CD4-positive, alpha-beta T cell (primary cell): ENCODE data around the gene PLGRKT. TPM values are rescaled to one million over a fixed set of nuclear protein-coding genes. Genes with fewer than 3 reads are reported as not detected.
"Not testable (repeated sequence)": the region's sequence is repeated elsewhere in the genome, so short reads cannot be mapped to it uniquely, and the experiment has no call there.

ENCODE experiments used
- ATAC-seq: fragments of 200-7000 bp; cut with Tn5 transposase; one replicate; pipeline ENCODE4 v1.10.0; 2022; ENCODE audit warnings: mild to moderate bottlenecking; ENCODE audit not compliant: poor library complexity
- CTCF ChIA-PET: fragments of 350-600 bp; sonication (Branson Sonifier 250); formaldehyde crosslinking; loops from one replicate; lab custom pipeline; 2021; ENCODE audit warnings: antibody characterized with exemption, inconsistent platforms; lab: Charles Lee
- POLR2A ChIA-PET: fragments of 350-600 bp; sonication (Branson Sonifier 250); formaldehyde crosslinking; loops from one replicate; lab custom pipeline; 2021; ENCODE audit warnings: antibody characterized with exemption, inconsistent platforms; lab: Charles Lee
- DNase-seq, 14 experiments: peaks; one replicate each; pipeline ENCODE4 v3.0.0-alpha.2; 2013 to 2020; ENCODE audit warnings: mixed read lengths in 2 of 14
- H3K27ac ChIP-seq, 2 donors: one replicate each; pipeline versions ENCODE4 v1.5.1 to v1.7.0; 2013; ENCODE audit warnings: low read length in 2 of 2, low read depth in 1 of 2, mild to moderate bottlenecking in 1 of 2
- H3K27me3 ChIP-seq, 2 experiments: 1 replicate in 1 of 2; 2 replicates in 1 of 2; pipeline versions ENCODE4 v1.6.1 to v1.7.0; 2013; ENCODE audit warnings: low read length in 2 of 2, control low read depth in 1 of 2, mild to moderate bottlenecking in 1 of 2, moderate library complexity in 1 of 2; ENCODE audit not compliant: insufficient read depth in 2 of 2, control insufficient read depth in 1 of 2
- H3K36me3 ChIP-seq: one replicate; pipeline ENCODE4 v1.6.1; 2013; ENCODE audit warnings: low read length, control low read depth; ENCODE audit not compliant: insufficient read depth
- H3K4me1 ChIP-seq: one replicate; pipeline ENCODE4 v1.6.1; 2013; ENCODE audit warnings: low read length, control low read depth; ENCODE audit not compliant: insufficient read depth
- H3K4me3 ChIP-seq: one replicate; pipeline ENCODE4 v1.5.1; 2013; ENCODE audit warnings: mild to moderate bottlenecking, low read length, moderate library complexity
- H3K9me3 ChIP-seq, 2 experiments: 1 replicate in 1 of 2; 2 replicates in 1 of 2; pipeline versions ENCODE4 v1.6.1 to v1.7.0; 2013; ENCODE audit warnings: low read length in 2 of 2, mild to moderate bottlenecking in 2 of 2, control low read depth in 1 of 2, moderate library complexity in 1 of 2; ENCODE audit not compliant: control insufficient read depth in 1 of 2, insufficient read depth in 1 of 2
- H3K27ac Mint-ChIP-seq: one replicate; pipeline ENCODE4 v1.8.0; 2020; ENCODE audit warnings: mixed read lengths
- H3K27me3 Mint-ChIP-seq: one replicate; pipeline ENCODE4 v1.8.0; 2021; ENCODE audit warnings: mixed read lengths
- H3K36me3 Mint-ChIP-seq: one replicate; pipeline ENCODE4 v1.8.0; 2021; ENCODE audit warnings: low read depth, mixed read lengths
- H3K4me1 Mint-ChIP-seq: one replicate; pipeline ENCODE4 v1.8.0; 2021; ENCODE audit warnings: low read depth, mixed read lengths
- H3K4me3 Mint-ChIP-seq: one replicate; pipeline ENCODE4 v1.8.0; 2020; ENCODE audit warnings: mild to moderate bottlenecking, mixed read lengths
- H3K9me3 Mint-ChIP-seq: one replicate; pipeline ENCODE4 v1.8.0; 2020; ENCODE audit warnings: mixed read lengths
- intact Hi-C, 2 experiments: fragments of 100-400 bp; cut with DNase I in 1 of 2; cut with micrococcal nuclease in 1 of 2; formaldehyde crosslinking; loops; one replicate each; pipeline versions ENCODE4 v1.15.1 to v1.9.0; 2023 to 2025; cut with DNase I, micrococcal nuclease
- total RNA-seq, 174 experiments: library from RNA in 2 of 174; stranded (reverse) in 2 of 174; gene quantifications; one replicate each; pipeline ENCODE4 v1.2.3 and lab custom pipeline; 2021 to 2026
- TF ChIP-seq, protein P1 (sequence below): fragments of 200-600 bp; IDR thresholded peaks from one replicate; pipeline ENCODE4 v1.8.0; 2022; ENCODE audit warnings: antibody characterized with exemption, mild to moderate bottlenecking

Gene PLGRKT
- total RNA-seq, 2 experiments from 2014 or later, result 13.8 to 15.6 TPM

DNA sequence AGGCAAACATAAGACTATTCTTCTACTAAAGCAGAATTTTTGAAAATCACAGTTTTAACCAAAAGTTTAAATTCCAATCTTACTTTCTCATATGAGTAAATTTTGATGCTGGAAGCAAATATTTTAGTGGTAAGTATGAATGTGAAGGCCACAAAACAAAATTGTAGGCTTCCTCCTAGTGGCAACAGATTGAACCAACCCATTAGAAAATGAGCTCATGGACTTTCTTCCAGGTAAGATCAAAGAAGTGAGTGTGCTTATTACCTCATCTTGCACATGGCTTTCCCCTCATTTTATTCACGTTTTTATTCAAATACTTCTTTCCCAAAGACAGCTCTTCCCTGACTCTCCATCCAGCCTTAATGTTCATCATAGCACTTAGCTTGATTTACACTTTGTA, 116.7 kb downstream of the PLGRKT start:
- DNase-seq (peak in 3 of 14 experiments; percentile 19 to 35 (median 23)), ATAC-seq (peak; percentile 62)
- Histone ChIP-seq H3K36me3 (no peaks in the 10 kb centered on the region), H3K4me1 (no peaks in the 10 kb centered on the region), H3K4me3 (no peak overlapping the region), H3K27me3 (no peaks in the 10 kb centered on the region), H3K9me3 (no peaks in the 10 kb centered on the region), H3K27ac (no peak overlapping the region)
- H3K27me3 Mint-ChIP-seq, result no peaks in the 10 kb centered on the region
- intact Hi-C loops, result loop anchor here in 1 of 2 experiments (1.0 kb wide), 1 partner anchor 12 kb away; no protein-coding TSS in a partner anchor
- peaks cover 52% of the 10 kb centered on the region for H3K36me3 Mint-ChIP-seq
- TF ChIP-seq, protein P1, sequence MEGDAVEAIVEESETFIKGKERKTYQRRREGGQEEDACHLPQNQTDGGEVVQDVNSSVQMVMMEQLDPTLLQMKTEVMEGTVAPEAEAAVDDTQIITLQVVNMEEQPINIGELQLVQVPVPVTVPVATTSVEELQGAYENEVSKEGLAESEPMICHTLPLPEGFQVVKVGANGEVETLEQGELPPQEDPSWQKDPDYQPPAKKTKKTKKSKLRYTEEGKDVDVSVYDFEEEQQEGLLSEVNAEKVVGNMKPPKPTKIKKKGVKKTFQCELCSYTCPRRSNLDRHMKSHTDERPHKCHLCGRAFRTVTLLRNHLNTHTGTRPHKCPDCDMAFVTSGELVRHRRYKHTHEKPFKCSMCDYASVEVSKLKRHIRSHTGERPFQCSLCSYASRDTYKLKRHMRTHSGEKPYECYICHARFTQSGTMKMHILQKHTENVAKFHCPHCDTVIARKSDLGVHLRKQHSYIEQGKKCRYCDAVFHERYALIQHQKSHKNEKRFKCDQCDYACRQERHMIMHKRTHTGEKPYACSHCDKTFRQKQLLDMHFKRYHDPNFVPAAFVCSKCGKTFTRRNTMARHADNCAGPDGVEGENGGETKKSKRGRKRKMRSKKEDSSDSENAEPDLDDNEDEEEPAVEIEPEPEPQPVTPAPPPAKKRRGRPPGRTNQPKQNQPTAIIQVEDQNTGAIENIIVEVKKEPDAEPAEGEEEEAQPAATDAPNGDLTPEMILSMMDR, result no peak
- peaks cover 22% of the 10 kb centered on the region for H3K4me1 Mint-ChIP-seq
- H3K4me3 Mint-ChIP-seq, result no peak overlapping the region
- no peak overlapping the region for H3K27ac Mint-ChIP-seq
- POLR2A ChIA-PET, result no interaction called here
- CTCF ChIA-PET, result interaction anchor here (0.6 to 1.4 kb wide), 2 partner anchors 12 to 16 kb away, joined by 3 to 4 read pairs; no protein-coding TSS in a partner anchor
- H3K9me3 Mint-ChIP-seq, result no peaks in the 10 kb centered on the region

DNA sequence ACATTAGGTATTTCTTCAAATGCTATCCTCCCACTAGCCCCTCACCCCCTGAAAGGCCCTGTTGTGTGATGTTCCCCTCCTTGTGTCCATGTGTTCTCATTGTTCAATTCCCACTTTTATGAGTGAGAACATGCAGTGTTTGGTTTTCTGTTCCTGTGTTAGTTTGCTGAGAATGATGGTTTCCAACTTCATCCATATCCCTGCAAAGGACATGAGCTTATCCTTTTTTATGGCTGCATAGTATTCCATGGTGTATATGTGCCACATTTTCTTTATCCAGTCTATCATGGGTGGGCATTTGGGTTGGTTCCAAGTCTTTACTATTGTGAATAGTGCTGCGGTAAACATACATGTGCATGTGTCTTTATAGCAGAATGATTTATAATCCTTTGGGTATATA, 121.3 kb downstream of the PLGRKT start:
- H3K4me3 Mint-ChIP-seq, H3K36me3 ChIP-seq, H3K4me1 ChIP-seq, H3K4me1 Mint-ChIP-seq, H3K27ac Mint-ChIP-seq, POLR2A ChIA-PET, ATAC-seq, intact Hi-C loops, H3K27me3 ChIP-seq, H3K4me3 ChIP-seq, DNase-seq, H3K27ac ChIP-seq, H3K9me3 Mint-ChIP-seq, CTCF ChIA-PET, H3K27me3 Mint-ChIP-seq: not testable (repeated sequence)
- H3K9me3 ChIP-seq, result peaks cover 7 to 13% of the 10 kb centered on the region in 2 experiments
- peaks cover 69% of the 10 kb centered on the region for H3K36me3 Mint-ChIP-seq

DNA sequence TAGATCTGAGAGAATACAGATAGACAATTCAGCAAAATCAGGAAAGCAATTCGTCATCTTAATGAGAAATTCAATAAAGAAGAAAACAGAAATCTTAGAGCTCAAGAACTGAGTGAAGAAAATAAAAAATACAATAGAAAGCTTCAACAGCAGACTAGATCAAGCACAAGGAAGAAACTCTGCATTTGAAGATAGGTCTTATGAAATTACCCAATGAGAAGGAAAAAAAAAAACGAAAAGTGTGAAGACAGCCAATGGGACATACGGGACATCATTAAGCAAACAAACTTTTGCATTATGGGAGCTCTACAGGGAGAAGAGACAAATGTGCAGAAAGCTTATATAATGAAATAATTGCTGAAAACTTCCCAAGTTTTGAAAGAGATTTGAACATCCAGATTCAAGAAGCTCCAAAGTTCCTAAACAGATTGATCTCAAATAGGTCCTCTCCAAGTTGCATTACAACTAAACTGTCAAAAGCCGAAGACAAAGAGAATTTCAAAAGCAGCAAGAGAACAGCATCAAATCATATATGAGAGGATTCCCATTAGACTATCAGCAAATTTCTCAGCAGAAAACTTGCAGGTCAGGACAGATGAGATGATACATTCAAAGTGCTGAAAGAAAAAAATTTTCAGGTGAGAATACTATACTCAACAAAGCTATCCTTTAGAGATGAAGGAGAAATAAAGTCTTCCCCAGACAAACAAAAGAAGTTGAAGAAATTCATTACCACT, 122.4 kb downstream of the PLGRKT start:
- H3K27ac Mint-ChIP-seq, result no peak overlapping the region
- Histone ChIP-seq H3K27me3 (no peaks in the 10 kb centered on the region), H3K36me3 (no peaks in the 10 kb centered on the region), H3K27ac (no peak overlapping the region), H3K9me3 (peaks cover 7 to 13% of the 10 kb centered on the region in 2 experiments), H3K4me3 (no peak overlapping the region), H3K4me1 (no peaks in the 10 kb centered on the region)
- H3K9me3 Mint-ChIP-seq, result peaks cover 8% of the 10 kb centered on the region
- no peak overlapping the region for H3K4me3 Mint-ChIP-seq
- H3K27me3 Mint-ChIP-seq, result no peaks in the 10 kb centered on the region
- H3K4me1 Mint-ChIP-seq, result peaks cover 3% of the 10 kb centered on the region
- TF ChIP-seq, protein P1, result no peak
- DNase-seq (no peak), ATAC-seq (no peak)
- CTCF ChIA-PET, result no interaction called here
- POLR2A ChIA-PET, result no interaction called here
- intact Hi-C loops, result no loop called here
- peaks cover 69% of the 10 kb centered on the region for H3K36me3 Mint-ChIP-seq
